OCI-LY1 (cell line): ENCODE data around the gene CADM1.

Source experiments
- H2AFZ ChIP-seq: fragments of 200-600 bp; sonication (generic), shearing (Covaris generic); 2 replicates; pipeline ENCODE4 v1.6.0; 2014; ENCODE audit warnings: antibody characterized with exemption, mild to moderate bottlenecking, low read length
- H3F3A ChIP-seq: fragments of 200-600 bp; sonication (generic), shearing (Covaris generic); 2 replicates; pipeline ENCODE4 v1.6.0; 2014; ENCODE audit warnings: mild to moderate bottlenecking, antibody characterized with exemption, low read length, moderate library complexity; ENCODE audit not compliant: insufficient read depth
- H3K27ac ChIP-seq: fragments of 200-600 bp; sonication (generic); 2 replicates; pipeline ENCODE4 v1.5.1; 2014; ENCODE audit warnings: low read length, mixed run types, mild to moderate bottlenecking, low read depth; ENCODE audit not compliant: poor library complexity, severe bottlenecking
- H3K27me3 ChIP-seq: fragments of 200-600 bp; sonication (generic); 2 replicates; pipeline ENCODE4 v1.6.0; 2014; ENCODE audit warnings: antibody characterized with exemption, mild to moderate bottlenecking, low read length, moderate library complexity; ENCODE audit not compliant: insufficient read depth
- H3K36me3 ChIP-seq: fragments of 200-600 bp; sonication (generic); 2 replicates; pipeline ENCODE4 v1.6.1; 2014; ENCODE audit warnings: mild to moderate bottlenecking, antibody characterized with exemption, low read length, moderate library complexity, mixed read lengths; ENCODE audit not compliant: insufficient read depth
- H3K4me1 ChIP-seq: fragments of 200-600 bp; sonication (generic); 2 replicates; pipeline ENCODE4 v1.5.1; 2014; ENCODE audit warnings: mild to moderate bottlenecking, low read length, moderate library complexity; ENCODE audit not compliant: insufficient read depth, severe bottlenecking
- H3K4me2 ChIP-seq: fragments of 200-600 bp; sonication (generic), shearing (Covaris generic); 2 replicates; pipeline ENCODE4 v1.6.1; 2014; ENCODE audit warnings: low read length
- H3K4me3 ChIP-seq: fragments of 200-600 bp; sonication (generic); 2 replicates; pipeline ENCODE4 v1.5.1; 2014; ENCODE audit warnings: low read length, low read depth, mild to moderate bottlenecking, mixed read lengths; ENCODE audit not compliant: poor library complexity, severe bottlenecking
- H3K79me2 ChIP-seq: fragments of 200-600 bp; shearing (Covaris generic); 2 replicates; pipeline ENCODE4 v1.6.1; 2016; ENCODE audit warnings: mixed run types, low read length, mixed read lengths; ENCODE audit not compliant: insufficient read depth
- H3K9ac ChIP-seq: fragments of 200-600 bp; sonication (generic), shearing (Covaris generic); 2 replicates; pipeline ENCODE4 v1.6.1; 2014; ENCODE audit warnings: mild to moderate bottlenecking, low read length, mixed read lengths
- H3K9me2 ChIP-seq: fragments of 200-600 bp; sonication (generic), shearing (Covaris generic); 2 replicates; pipeline ENCODE4 v1.6.1; 2014; ENCODE audit warnings: low read depth, mild to moderate bottlenecking, low read length, mixed read lengths
- H3K9me3 ChIP-seq: fragments of 200-600 bp; shearing (Covaris generic); 2 replicates; pipeline ENCODE4 v1.6.1; 2014; ENCODE audit warnings: low read length, mixed read lengths
- H4K20me1 ChIP-seq: fragments of 200-600 bp; sonication (generic), shearing (Covaris generic); 2 replicates; pipeline ENCODE4 v1.6.0; 2016; ENCODE audit warnings: mild to moderate bottlenecking, low read length; ENCODE audit not compliant: insufficient read depth
- CTCF ChIP-seq: fragments of 200-600 bp; sonication (generic), shearing (Covaris generic); IDR thresholded peaks from 2 replicates; pipeline ENCODE4 v1.5.1; 2017; ENCODE audit warnings: mild to moderate bottlenecking, antibody characterized with exemption, low read length, moderate library complexity, mixed read lengths
- EZH2 ChIP-seq: fragments of 200-600 bp; sonication (generic), shearing (Covaris generic); IDR thresholded peaks from 2 replicates; pipeline ENCODE4 v1.8.0; 2017; ENCODE audit warnings: borderline replicate concordance, mixed run types, mild to moderate bottlenecking, antibody characterized with exemption, low read length, moderate library complexity, mixed read lengths

CADM1 gene

GRCh38 chr11:115504276-115505158, at the start of gene CADM1:
Gene CADM1, minus strand, starts transcription at chr11:115504415.
- Histone ChIP-seq H3K27ac (no peak within 1 kb of the TSS), H3K9ac (no peak within 1 kb of the TSS), H2AFZ (no peak within 1 kb of the TSS), H3K4me2 (no peak within 1 kb of the TSS), H4K20me1 (no peaks in the 10 kb centered on the region), H3K9me2 (no peaks in the 10 kb centered on the region), H3K9me3 (no peaks in the 10 kb centered on the region), H3K4me1 (no peaks in the 10 kb centered on the region), H3F3A (no peaks in the 10 kb centered on the region), H3K4me3 (no peak within 1 kb of the TSS), H3K27me3 (no peaks in the 10 kb centered on the region), H3K79me2 (no peaks in the 10 kb centered on the region), H3K36me3 (no peaks in the 10 kb centered on the region)
- TF ChIP-seq EZH2, result no peak
- no peak for TF ChIP-seq CTCF

- Histone ChIP-seq H3K27me3 (no peaks in the 10 kb centered on the region), H2AFZ (no peak overlapping the region), H3K9ac (no peak overlapping the region), H3K4me1 (no peaks in the 10 kb centered on the region), H4K20me1 (no peaks in the 10 kb centered on the region), H3K27ac (no peak overlapping the region), H3K9me3 (no peaks in the 10 kb centered on the region), H3F3A (no peaks in the 10 kb centered on the region), H3K79me2 (no peaks in the 10 kb centered on the region), H3K36me3 (no peaks in the 10 kb centered on the region), H3K4me3 (no peak overlapping the region), H3K4me2 (no peak overlapping the region), H3K9me2 (no peaks in the 10 kb centered on the region)
- TF ChIP-seq EZH2 (no peak), CTCF (no peak)
Measured at GRCh38 chr11:115552773-115553438, 48.7 kb upstream of the CADM1 start.

GRCh38 chr11:115552151-115552772, 48.0 kb upstream of the CADM1 start:
- Histone ChIP-seq H3K36me3 (no peaks in the 10 kb centered on the region), H4K20me1 (no peaks in the 10 kb centered on the region), H3K4me1 (no peaks in the 10 kb centered on the region), H3K4me2 (no peak overlapping the region), H3K9ac (no peak overlapping the region), H3K4me3 (no peak overlapping the region), H3K27me3 (no peaks in the 10 kb centered on the region), H3K9me3 (no peaks in the 10 kb centered on the region), H3K9me2 (no peaks in the 10 kb centered on the region), H3K27ac (no peak overlapping the region), H3F3A (no peaks in the 10 kb centered on the region), H3K79me2 (no peaks in the 10 kb centered on the region), H2AFZ (no peak overlapping the region)
- TF ChIP-seq CTCF (no peak), EZH2 (no peak)
